Gastroesophageal sphincter (tissue), 4 donors: ENCODE data around the gene LCP2. TPM values are rescaled to one million over a fixed set of nuclear protein-coding genes. Genes with fewer than 3 reads are reported as not detected.

Source experiments
- ATAC-seq: fragments of 150-250 bp; one replicate; pipeline ENCODE4 v1.9.1; 2016; ENCODE audit warnings: mild to moderate bottlenecking, moderate library complexity
- H3K27ac ChIP-seq, 4 donors: fragments of 200-600 bp; sonication (generic) in 3 of 4; 1 replicate in 3 of 4; 2 replicates in 1 of 4; pipeline ENCODE4 v1.5.1; 2016 to 2019
- H3K27me3 ChIP-seq: fragments of 200-600 bp; sonication (generic); one replicate; pipeline ENCODE4 v1.5.1; 2019
- H3K36me3 ChIP-seq, 2 donors: fragments of 200-600 bp; sonication (generic); one replicate each; pipeline ENCODE4 v1.5.1; 2019; ENCODE audit warnings: control low read depth in 1 of 2
- H3K4me1 ChIP-seq, 3 donors: fragments of 200-600 bp; sonication (generic); 1 replicate in 2 of 3; 2 replicates in 1 of 3; pipeline ENCODE4 v1.5.1; 2016 to 2019; ENCODE audit warnings: control low read depth in 2 of 3
- H3K4me3 ChIP-seq, 2 donors: fragments of 200-600 bp; sonication (generic); one replicate each; pipeline ENCODE4 v1.5.1; 2019; ENCODE audit warnings: mild to moderate bottlenecking in 1 of 2, moderate library complexity in 1 of 2
- H3K9me3 ChIP-seq, 3 donors: fragments of 200-600 bp; sonication (generic); one replicate each; pipeline ENCODE4 v1.5.1; 2017 to 2019; ENCODE audit warnings: control low read depth in 2 of 3
- EP300 ChIP-seq: sonication (generic); formaldehyde crosslinking; IDR thresholded peaks from one replicate; pipeline ENCODE4 v1.6.1; 2017; ENCODE audit warnings: antibody characterized with exemption, mild to moderate bottlenecking
- POLR2A ChIP-seq, 2 donors: fragments of 450-650 bp; IDR thresholded peaks; one replicate each; pipeline ENCODE4 v1.6.1; 2017; ENCODE audit warnings: antibody characterized with exemption in 2 of 2, mild to moderate bottlenecking in 2 of 2, moderate library complexity in 1 of 2
- POLR2AphosphoS5 ChIP-seq: sonication (generic); formaldehyde crosslinking; IDR thresholded peaks from one replicate; pipeline ENCODE4 v1.6.1; 2017; ENCODE audit warnings: antibody characterized with exemption
- WGBS, 2 donors: methylation state at CpG; one replicate each; pipeline ENCODE4 v1.1.5; 2018; ENCODE audit warnings: low coverage in 1 of 2; 5-methylcytosine and 5-hydroxymethylcytosine counted together
- total RNA-seq, 4 donors: library from RNA; depleted of rRNA; stranded (reverse); fragments of >200 nt; gene quantifications; one replicate each; pipeline ENCODE4 v1.1.0, GENCODE V29; 2016
- TF ChIP-seq, protein P1 (sequence below), 4 experiments: fragments of 200-600 bp in 2 of 4; fragments of 450-650 bp in 2 of 4; sonication (generic) in 1 of 4; IDR thresholded peaks; one replicate each; pipeline ENCODE4 v1.5.1; 2017 to 2019; ENCODE audit warnings: antibody characterized with exemption in 4 of 4, mild to moderate bottlenecking in 2 of 4, moderate library complexity in 2 of 4

Gene LCP2
- total RNA-seq, 4 donors from 2014 or later: 5.5 to 17.0 (median 8.3) TPM

GRCh38 chr5:170336065-170336464 lies 38.5 kb upstream of the LCP2 start:
- 90 to 100% methylated on average over 1 to 6 of the region's 6 CpGs for WGBS, 2 donors
- H3K27me3 ChIP-seq: peaks cover 7% of the 10 kb centered on the region
- H3K9me3 ChIP-seq: no peaks in the 10 kb centered on the region
- no peaks in the 10 kb centered on the region for H3K36me3 ChIP-seq
- no peak for ATAC-seq
- no peak overlapping the region for H3K4me3 ChIP-seq
- peaks cover 0 to 17% (median 0%) of the 10 kb centered on the region in 3 donors for H3K4me1 ChIP-seq
- no peak overlapping the region for H3K27ac ChIP-seq
- TF ChIP-seq POLR2A (IDR thresholded peaks at IDR 0.05) (no peak), POLR2AphosphoS5 (no peak)

GRCh38 chr5:170334626-170335025 lies 37.0 kb upstream of the LCP2 start:
- ATAC-seq: no peak
- WGBS, 2 donors: 63 to 100% methylated on average over 1 to 5 of the region's 5 CpGs
- no peaks in the 10 kb centered on the region for H3K36me3 ChIP-seq
- no peak overlapping the region for H3K27ac ChIP-seq
- no peak overlapping the region for H3K4me3 ChIP-seq
- H3K27me3 ChIP-seq: peaks cover 7% of the 10 kb centered on the region
- TF ChIP-seq, protein P1, sequence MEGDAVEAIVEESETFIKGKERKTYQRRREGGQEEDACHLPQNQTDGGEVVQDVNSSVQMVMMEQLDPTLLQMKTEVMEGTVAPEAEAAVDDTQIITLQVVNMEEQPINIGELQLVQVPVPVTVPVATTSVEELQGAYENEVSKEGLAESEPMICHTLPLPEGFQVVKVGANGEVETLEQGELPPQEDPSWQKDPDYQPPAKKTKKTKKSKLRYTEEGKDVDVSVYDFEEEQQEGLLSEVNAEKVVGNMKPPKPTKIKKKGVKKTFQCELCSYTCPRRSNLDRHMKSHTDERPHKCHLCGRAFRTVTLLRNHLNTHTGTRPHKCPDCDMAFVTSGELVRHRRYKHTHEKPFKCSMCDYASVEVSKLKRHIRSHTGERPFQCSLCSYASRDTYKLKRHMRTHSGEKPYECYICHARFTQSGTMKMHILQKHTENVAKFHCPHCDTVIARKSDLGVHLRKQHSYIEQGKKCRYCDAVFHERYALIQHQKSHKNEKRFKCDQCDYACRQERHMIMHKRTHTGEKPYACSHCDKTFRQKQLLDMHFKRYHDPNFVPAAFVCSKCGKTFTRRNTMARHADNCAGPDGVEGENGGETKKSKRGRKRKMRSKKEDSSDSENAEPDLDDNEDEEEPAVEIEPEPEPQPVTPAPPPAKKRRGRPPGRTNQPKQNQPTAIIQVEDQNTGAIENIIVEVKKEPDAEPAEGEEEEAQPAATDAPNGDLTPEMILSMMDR (IDR thresholded peaks at IDR 0.05): no peak
- no peak for TF ChIP-seq POLR2A (IDR thresholded peaks at IDR 0.05)
- H3K4me1 ChIP-seq: peaks cover 0 to 24% (median 4%) of the 10 kb centered on the region in 3 donors
- H3K9me3 ChIP-seq: no peaks in the 10 kb centered on the region

DNA sequence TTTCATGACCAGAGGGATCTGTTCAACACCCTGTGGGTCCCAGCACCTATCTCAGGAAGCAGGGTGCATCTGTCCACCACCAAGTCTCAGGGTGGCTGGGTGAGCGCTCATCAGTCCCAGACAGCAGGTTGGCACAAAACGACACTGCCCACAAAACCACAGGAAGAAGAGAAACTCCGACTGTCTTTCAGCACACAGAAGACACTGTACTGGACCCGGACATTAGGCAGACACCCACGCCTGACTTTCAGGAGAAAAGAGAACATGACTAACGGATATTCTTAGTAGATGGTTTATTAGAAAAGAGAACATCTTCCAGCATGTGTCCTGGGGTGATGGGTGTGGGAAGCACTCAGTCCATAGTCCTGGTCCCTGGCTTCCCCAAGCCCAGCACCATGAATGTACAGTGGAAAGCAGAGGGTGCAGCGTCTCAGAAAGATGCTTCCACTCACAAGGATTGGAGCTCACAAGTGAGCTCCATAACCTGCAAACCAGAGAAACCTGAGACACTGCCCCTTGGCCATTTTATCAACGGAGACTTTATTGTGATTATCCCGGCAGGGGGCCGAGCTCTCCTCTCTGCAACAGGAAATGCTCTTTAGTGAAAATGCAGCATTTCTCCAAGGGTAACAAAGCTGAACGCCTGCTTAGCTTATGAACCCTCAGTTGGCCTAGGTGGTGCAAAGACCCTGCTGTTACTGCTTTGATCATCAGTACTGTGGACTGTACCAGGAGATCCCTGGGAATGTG lies 35.8 kb upstream of the LCP2 start:
- no peak for ATAC-seq
- Histone ChIP-seq H3K27ac (peak overlapping the region in 1 of 4 donors; percentile 7), H3K36me3 (no peaks in the 10 kb centered on the region), H3K27me3 (peaks cover 7% of the 10 kb centered on the region), H3K4me3 (no peak overlapping the region), H3K4me1 (peaks cover 0 to 24% (median 4%) of the 10 kb centered on the region in 3 donors), H3K9me3 (no peaks in the 10 kb centered on the region)
- TF ChIP-seq POLR2A (IDR thresholded peaks at IDR 0.05) (no peak), EP300 (no peak), POLR2AphosphoS5 (no peak)
- TF ChIP-seq, protein P1 (IDR thresholded peaks at IDR 0.05): no peak
- 53 to 78% methylated on average over 8 of the region's 11 CpGs for WGBS, 2 donors

DNA sequence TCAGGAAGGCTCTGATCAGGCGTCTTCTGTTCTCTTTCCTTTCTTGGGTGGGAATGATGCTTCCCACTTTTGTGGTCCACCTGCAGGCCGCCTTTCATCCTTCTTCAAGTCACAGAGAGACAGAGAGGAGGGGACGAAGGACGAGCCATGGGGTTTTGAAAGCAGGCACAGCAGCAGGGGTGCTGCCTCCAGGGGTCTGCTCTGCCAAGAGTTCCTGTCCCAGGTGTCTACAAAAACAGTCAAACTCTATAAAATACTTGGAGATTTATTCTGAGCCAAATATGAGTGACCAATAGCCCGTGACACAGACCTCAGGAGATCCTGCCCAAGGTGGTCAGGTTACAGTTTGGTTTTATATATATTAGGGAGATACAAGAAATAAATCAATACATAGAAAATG lies 34.5 kb upstream of the LCP2 start:
- H3K27me3 ChIP-seq: peaks cover 7% of the 10 kb centered on the region
- TF ChIP-seq, protein P1 (IDR thresholded peaks at IDR 0.05): no peak
- TF ChIP-seq POLR2A (IDR thresholded peaks at IDR 0.05) (no peak), POLR2AphosphoS5 (no peak), EP300 (no peak)
- no peaks in the 10 kb centered on the region for H3K36me3 ChIP-seq
- no peak overlapping the region for H3K4me3 ChIP-seq
- no peaks in the 10 kb centered on the region for H3K9me3 ChIP-seq
- peaks cover 0 to 24% (median 4%) of the 10 kb centered on the region in 3 donors for H3K4me1 ChIP-seq
- 93 to 95% methylated on average over 4 to 5 of the region's 5 CpGs for WGBS, 2 donors
- ATAC-seq: no peak
- peak overlapping the region in 3 of 4 donors; percentile 49 to 75 (median 52) for H3K27ac ChIP-seq

DNA sequence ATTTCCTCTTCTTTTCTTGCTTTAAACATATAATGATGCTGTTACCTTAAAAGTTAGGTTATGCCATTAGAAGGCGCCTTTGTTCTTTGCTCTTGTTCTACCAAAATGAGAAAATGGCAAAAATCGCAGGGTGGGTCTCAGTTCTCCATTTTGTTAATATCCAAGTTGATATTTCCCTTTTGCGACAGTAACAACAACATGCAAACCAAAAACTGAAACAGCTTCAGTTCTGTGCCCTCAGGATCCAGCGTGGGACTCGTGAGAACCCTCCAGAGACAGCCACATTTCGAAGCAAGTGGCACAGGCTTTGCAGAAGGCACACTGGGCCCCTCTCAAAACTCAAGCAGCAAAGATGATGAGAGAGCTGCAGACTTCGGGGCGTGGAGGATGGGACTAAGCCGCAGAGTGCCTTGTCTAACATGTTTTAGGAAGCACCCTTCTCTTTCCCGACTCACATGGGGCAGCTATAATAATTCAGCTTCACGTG lies 33.0 kb upstream of the LCP2 start:
- no peaks in the 10 kb centered on the region for H3K36me3 ChIP-seq
- H3K27me3 ChIP-seq: peaks cover 7% of the 10 kb centered on the region
- no peaks in the 10 kb centered on the region for H3K9me3 ChIP-seq
- H3K27ac ChIP-seq: peak overlapping the region in 3 of 4 donors; percentile 6 to 75 (median 50)
- no peak overlapping the region for H3K4me3 ChIP-seq
- 77 to 82% methylated on average over 10 to 11 of the region's 11 CpGs for WGBS, 2 donors
- peak; percentile 6 for ATAC-seq
- peaks cover 0 to 24% (median 4%) of the 10 kb centered on the region in 3 donors for H3K4me1 ChIP-seq
- TF ChIP-seq, protein P1 (IDR thresholded peaks at IDR 0.05): no peak
- TF ChIP-seq EP300 (no peak), POLR2A (IDR thresholded peaks at IDR 0.05) (no peak), POLR2AphosphoS5 (no peak)
